SK-N-SH (cell line): ENCODE data around the gene LRIG1. TPM values are rescaled to one million over a fixed set of nuclear protein-coding genes. Genes with fewer than 3 reads are reported as not detected.

ENCODE experiments used
- CTCF ChIA-PET: fragments of 300-600, 350-600 bp; formaldehyde crosslinking; extraction: SDS; loops from one replicate; lab custom pipeline; 2021; lab: Yijun Ruan, JAX
- POLR2A ChIA-PET: fragments of 350-600 bp; sonication (Branson Sonifier 250); formaldehyde crosslinking; extraction: SDS; loops from one replicate; lab custom pipeline; 2020; ENCODE audit warnings: antibody characterized with exemption, inconsistent platforms; lab: Yijun Ruan, JAX
- DNase-seq: peaks from one replicate; pipeline ENCODE4 v3.0.0; 2012
- H2AFZ ChIP-seq: fragments of 200-600 bp; sonication (generic); 2 replicates; pipeline ENCODE4 v1.8.1; 2016; ENCODE audit warnings: antibody characterized with exemption, mild to moderate bottlenecking, low read depth
- H3F3A ChIP-seq: fragments of 200-600 bp; sonication (generic); replicated peaks from 2 replicates; pipeline ENCODE3; 2016; ENCODE audit warnings: antibody characterized with exemption, mild to moderate bottlenecking; ENCODE audit not compliant: insufficient read depth
- H3K27ac ChIP-seq, 2 experiments: fragments of 200-500 bp in 1 of 2; fragments of 200-600 bp in 1 of 2; sonication (Bioruptor generic) in 1 of 2; sonication (generic), shearing (Covaris generic) in 1 of 2; 2 replicates each; pipeline versions ENCODE4 v1.5.1 to v1.6.1; 2014 to 2016; ENCODE audit warnings: low read depth in 2 of 2, inconsistent platforms in 1 of 2, low read length in 1 of 2, mild to moderate bottlenecking in 1 of 2, mixed read lengths in 1 of 2
- H3K27me3 ChIP-seq: fragments of 200-600 bp; sonication (generic), shearing (Covaris generic); 2 replicates; pipeline ENCODE4 v1.6.1; 2016; ENCODE audit warnings: mixed run types; ENCODE audit not compliant: insufficient read depth
- H3K36me3 ChIP-seq, 2 experiments: fragments of 200-500 bp in 1 of 2; fragments of 200-600 bp in 1 of 2; sonication (Bioruptor generic) in 1 of 2; sonication (generic) in 1 of 2; replicated peaks in 1 of 2; 2 replicates each; pipeline versions ENCODE3 to v1.5.1; 2014 to 2016; ENCODE audit warnings: low read length in 1 of 2, mild to moderate bottlenecking in 1 of 2; ENCODE audit not compliant: insufficient read depth in 2 of 2, control insufficient read depth in 1 of 2
- H3K4me1 ChIP-seq, 2 experiments: fragments of 200-500 bp in 1 of 2; fragments of 200-600 bp in 1 of 2; sonication (Bioruptor generic) in 1 of 2; sonication (generic), shearing (Covaris generic) in 1 of 2; 2 replicates each; pipeline versions ENCODE4 v1.5.1 to v1.6.1; 2014 to 2016; ENCODE audit warnings: low read depth in 1 of 2, low read length in 1 of 2, mixed run types in 1 of 2; ENCODE audit not compliant: insufficient read depth in 2 of 2, control insufficient read depth in 1 of 2
- H3K4me2 ChIP-seq: fragments of 200-600 bp; sonication (generic), shearing (Covaris generic); 2 replicates; pipeline ENCODE4 v1.6.1; 2017; ENCODE audit warnings: mixed run types
- H3K4me3 ChIP-seq, 2 experiments: fragments of 200-500 bp in 1 of 2; fragments of 200-600 bp in 1 of 2; sonication (Bioruptor generic) in 1 of 2; sonication (generic), shearing (Covaris generic) in 1 of 2; 2 replicates each; pipeline versions ENCODE4 v1.5.1 to v1.8.1; 2014 to 2016; ENCODE audit warnings: low read depth in 2 of 2, inconsistent platforms in 1 of 2, low read length in 1 of 2, mild to moderate bottlenecking in 1 of 2, mixed read lengths in 1 of 2, moderate library complexity in 1 of 2
- H3K79me2 ChIP-seq: fragments of 200-600 bp; sonication (generic); 2 replicates; pipeline ENCODE4 v1.8.1; 2017; ENCODE audit warnings: mild to moderate bottlenecking; ENCODE audit not compliant: insufficient read depth
- H3K9ac ChIP-seq: fragments of 200-600 bp; sonication (generic); 2 replicates; pipeline ENCODE4 v1.6.1; 2017; ENCODE audit warnings: mixed run types
- H3K9me2 ChIP-seq: fragments of 200-600 bp; sonication (generic); 2 replicates; pipeline ENCODE4 v1.6.1; 2017; ENCODE audit warnings: mixed run types
- H3K9me3 ChIP-seq: fragments of 200-600 bp; sonication (generic); 2 replicates; pipeline ENCODE4 v1.6.1; 2017; ENCODE audit warnings: mixed run types, mild to moderate bottlenecking, moderate library complexity
- H4K20me1 ChIP-seq: fragments of 200-600 bp; sonication (generic); 2 replicates; pipeline ENCODE4 v1.6.1; 2017; ENCODE audit warnings: mild to moderate bottlenecking, mixed run types; ENCODE audit not compliant: insufficient read depth
- CTCF ChIP-seq: fragments of 200-600 bp; sonication (generic); IDR thresholded peaks from 2 replicates; pipeline ENCODE4 v1.6.1; 2017; ENCODE audit warnings: antibody characterized with exemption, mild to moderate bottlenecking, moderate library complexity
- EP300 ChIP-seq, 2 experiments: IDR thresholded peaks; 2 replicates each; pipeline versions ENCODE4 v1.4.0 to v1.6.1; 2012; ENCODE audit warnings: borderline replicate concordance in 1 of 2, low read depth in 1 of 2, low read length in 1 of 2
- GABPA ChIP-seq: IDR thresholded peaks from 2 replicates; pipeline ENCODE4 v1.4.0; 2012; ENCODE audit warnings: low read depth, mild to moderate bottlenecking
- GATA2 ChIP-seq: sonication (generic); formaldehyde crosslinking; IDR thresholded peaks from 2 replicates; pipeline ENCODE4 v1.5.0; 2020; ENCODE audit warnings: mild to moderate bottlenecking, missing genetic modification reagents
- JUND ChIP-seq: IDR thresholded peaks from 2 replicates; pipeline ENCODE4 v1.4.0; 2012
- MAX ChIP-seq: IDR thresholded peaks from 2 replicates; pipeline ENCODE4 v1.4.0; 2012; ENCODE audit warnings: low read depth
- MXI1 ChIP-seq: IDR thresholded peaks from 2 replicates; pipeline ENCODE4 v1.6.1; 2012; ENCODE audit warnings: mild to moderate bottlenecking, low read depth, low read length, improper control_type of control experiment
- NFIC ChIP-seq: IDR thresholded peaks from 2 replicates; pipeline ENCODE4 v1.4.0; 2012; ENCODE audit warnings: borderline replicate concordance
- PBX3 ChIP-seq: IDR thresholded peaks from 2 replicates; pipeline ENCODE4; 2012
- RCOR1 ChIP-seq: fragments of 150-350 bp; IDR thresholded peaks from 2 replicates; pipeline ENCODE4 v1.6.1; 2017; ENCODE audit warnings: antibody characterized with exemption, low read length
- REST ChIP-seq: IDR thresholded peaks from 2 replicates; pipeline ENCODE4 v1.6.1; 2012; ENCODE audit warnings: mild to moderate bottlenecking, low read depth, low read length, moderate library complexity
- RFX5 ChIP-seq: IDR thresholded peaks from 2 replicates; pipeline ENCODE4 v1.6.1; 2012; ENCODE audit warnings: mild to moderate bottlenecking, improper control_type of control experiment, low read length
- SIN3A ChIP-seq: IDR thresholded peaks from 2 replicates; pipeline ENCODE4 v1.6.1; 2012; ENCODE audit warnings: low read depth, mild to moderate bottlenecking, low read length, moderate library complexity, borderline replicate concordance
- SMC3 ChIP-seq: IDR thresholded peaks from 2 replicates; pipeline ENCODE4 v1.6.1; 2012; ENCODE audit warnings: low read depth, low read length, improper control_type of control experiment
- TAF1 ChIP-seq: IDR thresholded peaks from 2 replicates; pipeline ENCODE4 v1.6.1; 2012; ENCODE audit warnings: low read depth, mild to moderate bottlenecking, low read length, moderate library complexity, borderline replicate concordance
- TCF12 ChIP-seq: IDR thresholded peaks from 2 replicates; pipeline ENCODE4 v1.4.0; 2012
- USF1 ChIP-seq: IDR thresholded peaks from 2 replicates; pipeline ENCODE4 v1.4.0; 2012; ENCODE audit warnings: low read depth, borderline replicate concordance
- YY1 ChIP-seq: IDR thresholded peaks from 2 replicates; pipeline ENCODE4 v1.4.0; 2012; ENCODE audit warnings: low read depth, mild to moderate bottlenecking
- WGBS: methylation state at CpG from one replicate; pipeline ENCODE4 v1.1.6; 2017; ENCODE audit warnings: low lambda C conversion rate; 5-methylcytosine and 5-hydroxymethylcytosine counted together
- polyA plus RNA-seq, 3 experiments: library from polyadenylated mRNA; depleted of rRNA; stranded (reverse); fragments of >200 nt; gene quantifications; 2 replicates each; pipeline ENCODE4 v1.2.3, GENCODE V29; 2012

Gene LRIG1
- polyA plus RNA-seq, 1 of the 3 experiments (the other 2 are of a cell fraction), result 1.7 TPM

GRCh38 chr3:66355997-66356396 lies 144.8 kb downstream of the LRIG1 start:
- POLR2A ChIA-PET, result no interaction called here
- Histone ChIP-seq H3K4me1 (no peaks in the 10 kb centered on the region), H3K79me2 (no peaks in the 10 kb centered on the region), H3K27me3 (no peaks in the 10 kb centered on the region), H3K27ac (no peak overlapping the region), H3K4me2 (no peak overlapping the region), H3K9me2 (no peaks in the 10 kb centered on the region), H3K9ac (no peak overlapping the region), H3K36me3 (no peaks in the 10 kb centered on the region), H2AFZ (no peak overlapping the region), H4K20me1 (no peaks in the 10 kb centered on the region), H3K9me3 (no peaks in the 10 kb centered on the region), H3K4me3 (no peak overlapping the region), H3F3A (no peaks in the 10 kb centered on the region)
- DNase-seq, result no peak
- TF ChIP-seq RCOR1, result no peak
- no peak for TF ChIP-seq YY1
- TF ChIP-seq RFX5, result no peak
- TF ChIP-seq TCF12, result no peak
- TF ChIP-seq REST, result no peak
- no peak for TF ChIP-seq GATA2 (CRISPR knock-in tag)
- TF ChIP-seq EP300 (IDR thresholded peaks at IDR 0.05; ENCODE audit: borderline replicate concordance in 1 of 2, low read depth in 1 of 2, low read length in 1 of 2), result no peak
- TF ChIP-seq USF1, result no peak
- no peak for TF ChIP-seq MAX
- TF ChIP-seq SIN3A, result no peak
- no peak for TF ChIP-seq CTCF
- no peak for TF ChIP-seq GABPA
- TF ChIP-seq TAF1, result no peak
- no peak for TF ChIP-seq SMC3
- TF ChIP-seq PBX3, result no peak
- no peak for TF ChIP-seq MXI1
- no peak for TF ChIP-seq JUND
- no peak for TF ChIP-seq NFIC
- WGBS, result 86% methylated on average over 1 of the region's 1 CpG
- CTCF ChIA-PET, result interaction anchor here (1.1 to 1.6 kb wide), 4 partner anchors 10 to 79 kb away, joined by 3 to 4 read pairs (median 4); no protein-coding TSS in a partner anchor
